Measurements from ENCODE around the gene SLC5A5.
A peak's percentile ranks its signal among the peaks of the same experiment; 100 is the strongest.
"Not testable (repeated sequence)": the region's sequence is repeated elsewhere in the genome, so short reads cannot be mapped to it uniquely, and the experiment has no call there.

The SLC5A5 gene

GRCh38 chr19:17872251-17873001 is 681 bp downstream of the SLC5A5 start:
- no peak for DNase-seq

- peak in 2 of 3 experiments; percentile 21 to 33 for DNase-seq
Observed at GRCh38 chr19:17873786-17874757, 2.3 kb downstream of the SLC5A5 start.

- no peak for DNase-seq
Observed at GRCh38 chr19:17874758-17875135, 3.0 kb downstream of the SLC5A5 start.

- DNase-seq: no peak
Observed at GRCh38 chr19:17877696-17878095, 6.0 kb downstream of the SLC5A5 start.

GRCh38 chr19:17879466-17879865 is 7.7 kb downstream of the SLC5A5 start:
- DNase-seq: no peak

- DNase-seq: no peak
Observed at GRCh38 chr19:17881701-17882100, 10.0 kb downstream of the SLC5A5 start.

GRCh38 chr19:17883627-17884410 is 12.1 kb downstream of the SLC5A5 start:
- no peak for DNase-seq

- no peak for DNase-seq
Observed at GRCh38 chr19:17886515-17886914, 14.8 kb downstream of the SLC5A5 start.

- DNase-seq: not testable (repeated sequence)
Observed at GRCh38 chr19:17887221-17887620, 15.5 kb downstream of the SLC5A5 start.

- no peak for DNase-seq
Observed at GRCh38 chr19:17888260-17888659, 16.5 kb downstream of the SLC5A5 start.

- DNase-seq: no peak
Observed at GRCh38 chr19:17889609-17890214, 18.0 kb downstream of the SLC5A5 start.

- DNase-seq: no peak
Observed at GRCh38 chr19:17893766-17894165, 22.0 kb downstream of the SLC5A5 start.

- DNase-seq: no peak
Observed at GRCh38 chr19:17902701-17903100, 31.0 kb downstream of the SLC5A5 start.

- no peak for DNase-seq
Observed at GRCh38 chr19:17908244-17908643, 36.5 kb downstream of the SLC5A5 start.

GRCh38 chr19:17909003-17909732 is 37.4 kb downstream of the SLC5A5 start:
- DNase-seq: no peak

- DNase-seq: no peak
Observed at GRCh38 chr19:17910791-17911360, 39.1 kb downstream of the SLC5A5 start.

- peak in 1 of 3 experiments; percentile 19 for DNase-seq
Observed at GRCh38 chr19:17915940-17916593, 44.3 kb downstream of the SLC5A5 start.

- not testable (repeated sequence) for DNase-seq
Observed at GRCh38 chr19:17918151-17918550, 46.4 kb downstream of the SLC5A5 start.

- peak in 2 of 3 experiments; percentile 5 for DNase-seq
Observed at GRCh38 chr19:17919122-17919521, 47.4 kb downstream of the SLC5A5 start.

- no peak for DNase-seq
Observed at GRCh38 chr19:17920527-17920926, 48.8 kb downstream of the SLC5A5 start.

GRCh38 chr19:17922138-17922537 is 50.4 kb downstream of the SLC5A5 start:
- no peak for DNase-seq
